ENCODE results near the gene GLB1L3.

The GLB1L3 gene

GRCh38 chr11:134266841-134267251 lies 9.3 kb upstream of the GLB1L3 start:
- Histone ChIP-seq H3K9me3 (replicated peaks; ENCODE audit: low read length) (no peaks in the 10 kb centered on the region), H3K9ac (ENCODE audit: low read depth, low read length) (no peak overlapping the region), H3K4me2 (ENCODE audit: low read length) (no peak overlapping the region), H3K4me1 (ENCODE audit: control insufficient read depth, insufficient read depth, low read length) (peaks cover 10% of the 10 kb centered on the region), H3K27me3 (ENCODE audit: control insufficient read depth, insufficient read depth, low read length) (peaks cover 16% of the 10 kb centered on the region), H3K4me3 (ENCODE audit: low read length) (no peak overlapping the region), H3K36me3 (ENCODE audit: insufficient read depth, low read length) (peaks cover 17% of the 10 kb centered on the region)

- H3K4me3 ChIP-seq (ENCODE audit: low read length) = no peak overlapping the region
- no peak overlapping the region for H3K4me2 ChIP-seq (ENCODE audit: low read length)
- peaks cover 21% of the 10 kb centered on the region for H3K27me3 ChIP-seq (ENCODE audit: control insufficient read depth, insufficient read depth, low read length)
- H3K36me3 ChIP-seq (ENCODE audit: insufficient read depth, low read length) = peaks cover 12% of the 10 kb centered on the region
- H3K9me3 ChIP-seq (replicated peaks; ENCODE audit: low read length) = no peaks in the 10 kb centered on the region
- H3K4me1 ChIP-seq (ENCODE audit: control insufficient read depth, insufficient read depth, low read length) = peaks cover 10% of the 10 kb centered on the region
- no peak overlapping the region for H3K9ac ChIP-seq (ENCODE audit: low read depth, low read length)
Measured at GRCh38 chr11:134267461-134267860, 8.7 kb upstream of the GLB1L3 start.

- H3K4me3 ChIP-seq (ENCODE audit: low read length) = no peak overlapping the region
- H3K27me3 ChIP-seq (ENCODE audit: control insufficient read depth, insufficient read depth, low read length) = peaks cover 25% of the 10 kb centered on the region
- H3K9me3 ChIP-seq (replicated peaks; ENCODE audit: low read length) = no peaks in the 10 kb centered on the region
- H3K9ac ChIP-seq (ENCODE audit: low read depth, low read length) = no peak overlapping the region
- H3K4me1 ChIP-seq (ENCODE audit: control insufficient read depth, insufficient read depth, low read length) = peaks cover 10% of the 10 kb centered on the region
- no peak overlapping the region for H3K4me2 ChIP-seq (ENCODE audit: low read length)
- H3K36me3 ChIP-seq (ENCODE audit: insufficient read depth, low read length) = peaks cover 8% of the 10 kb centered on the region
Measured at GRCh38 chr11:134267966-134268365, 8.2 kb upstream of the GLB1L3 start.

- H3K4me3 ChIP-seq (ENCODE audit: low read length) = no peak overlapping the region
- no peaks in the 10 kb centered on the region for H3K36me3 ChIP-seq (ENCODE audit: insufficient read depth, low read length)
- no peak overlapping the region for H3K4me2 ChIP-seq (ENCODE audit: low read length)
- H3K9ac ChIP-seq (ENCODE audit: low read depth, low read length) = no peak overlapping the region
- H3K4me1 ChIP-seq (ENCODE audit: control insufficient read depth, insufficient read depth, low read length) = peaks cover 10% of the 10 kb centered on the region
- H3K27me3 ChIP-seq (ENCODE audit: control insufficient read depth, insufficient read depth, low read length) = peaks cover 47% of the 10 kb centered on the region
- H3K9me3 ChIP-seq (replicated peaks; ENCODE audit: low read length) = no peaks in the 10 kb centered on the region
Measured at GRCh38 chr11:134270250-134270714, 5.9 kb upstream of the GLB1L3 start.

GRCh38 chr11:134271978-134272377 lies 4.2 kb upstream of the GLB1L3 start:
- Histone ChIP-seq H3K27me3 (ENCODE audit: control insufficient read depth, insufficient read depth, low read length) (peaks cover 64% of the 10 kb centered on the region), H3K36me3 (ENCODE audit: insufficient read depth, low read length) (no peaks in the 10 kb centered on the region)

GRCh38 chr11:134272381-134273316 lies 3.5 kb upstream of the GLB1L3 start:
- Histone ChIP-seq H3K9me3 (replicated peaks; ENCODE audit: low read length) (no peaks in the 10 kb centered on the region), H3K27me3 (ENCODE audit: control insufficient read depth, insufficient read depth, low read length) (peaks cover 71% of the 10 kb centered on the region)

More at GRCh38 chr11:134271978-134272377, 4.2 kb upstream of the GLB1L3 start:
- Histone ChIP-seq H3K4me1 (ENCODE audit: control insufficient read depth, insufficient read depth, low read length) (peaks cover 13% of the 10 kb centered on the region), H3K9me3 (replicated peaks; ENCODE audit: low read length) (no peaks in the 10 kb centered on the region), H3K9ac (ENCODE audit: low read depth, low read length) (no peak overlapping the region), H3K4me3 (ENCODE audit: low read length) (no peak overlapping the region), H3K4me2 (ENCODE audit: low read length) (no peak overlapping the region)

GRCh38 chr11:134273317-134273712 lies 2.9 kb upstream of the GLB1L3 start:
- no peak overlapping the region for H3K9ac ChIP-seq (ENCODE audit: low read depth, low read length)
- no peak overlapping the region for H3K4me2 ChIP-seq (ENCODE audit: low read length)
- peaks cover 11% of the 10 kb centered on the region for H3K4me1 ChIP-seq (ENCODE audit: control insufficient read depth, insufficient read depth, low read length)
- H3K27me3 ChIP-seq (ENCODE audit: control insufficient read depth, insufficient read depth, low read length) = peaks cover 77% of the 10 kb centered on the region
- H3K4me3 ChIP-seq (ENCODE audit: low read length) = no peak overlapping the region
- H3K36me3 ChIP-seq (ENCODE audit: insufficient read depth, low read length) = no peaks in the 10 kb centered on the region
- H3K9me3 ChIP-seq (replicated peaks; ENCODE audit: low read length) = no peaks in the 10 kb centered on the region

More at GRCh38 chr11:134272381-134273316, 3.5 kb upstream of the GLB1L3 start:
- Histone ChIP-seq H3K36me3 (ENCODE audit: insufficient read depth, low read length) (no peaks in the 10 kb centered on the region), H3K9ac (ENCODE audit: low read depth, low read length) (no peak overlapping the region), H3K4me3 (ENCODE audit: low read length) (no peak overlapping the region), H3K4me1 (ENCODE audit: control insufficient read depth, insufficient read depth, low read length) (peaks cover 11% of the 10 kb centered on the region), H3K4me2 (ENCODE audit: low read length) (no peak overlapping the region)

GRCh38 chr11:134275188-134275533 lies 1.0 kb upstream of the GLB1L3 start:
- Histone ChIP-seq H3K9ac (ENCODE audit: low read depth, low read length) (no peak overlapping the region), H3K9me3 (replicated peaks; ENCODE audit: low read length) (no peaks in the 10 kb centered on the region), H3K36me3 (ENCODE audit: insufficient read depth, low read length) (no peaks in the 10 kb centered on the region), H3K4me2 (ENCODE audit: low read length) (no peak overlapping the region), H3K4me1 (ENCODE audit: control insufficient read depth, insufficient read depth, low read length) (peaks cover 11% of the 10 kb centered on the region), H3K4me3 (ENCODE audit: low read length) (no peak overlapping the region), H3K27me3 (ENCODE audit: control insufficient read depth, insufficient read depth, low read length) (peaks cover 85% of the 10 kb centered on the region)

- peak overlapping the region; percentile 69 for H3K4me2 ChIP-seq (ENCODE audit: low read length)
- peaks cover 74% of the 10 kb centered on the region for H3K27me3 ChIP-seq (ENCODE audit: control insufficient read depth, insufficient read depth, low read length)
- peak overlapping the region; percentile 57 for H3K4me3 ChIP-seq (ENCODE audit: low read length)
- no peak overlapping the region for H3K9ac ChIP-seq (ENCODE audit: low read depth, low read length)
- H3K9me3 ChIP-seq (replicated peaks; ENCODE audit: low read length) = no peaks in the 10 kb centered on the region
- no peaks in the 10 kb centered on the region for H3K36me3 ChIP-seq (ENCODE audit: insufficient read depth, low read length)
- H3K4me1 ChIP-seq (ENCODE audit: control insufficient read depth, insufficient read depth, low read length) = peaks cover 11% of the 10 kb centered on the region
Measured at GRCh38 chr11:134276396-134277182, 410 bp downstream of the GLB1L3 start.

GRCh38 chr11:134277183-134278001 lies 1.2 kb downstream of the GLB1L3 start:
- no peaks in the 10 kb centered on the region for H3K36me3 ChIP-seq (ENCODE audit: insufficient read depth, low read length)
- H3K9me3 ChIP-seq (replicated peaks; ENCODE audit: low read length) = no peaks in the 10 kb centered on the region
- peaks cover 11% of the 10 kb centered on the region for H3K4me1 ChIP-seq (ENCODE audit: control insufficient read depth, insufficient read depth, low read length)
- H3K9ac ChIP-seq (ENCODE audit: low read depth, low read length) = no peak overlapping the region
- peak overlapping the region; percentile 69 for H3K4me2 ChIP-seq (ENCODE audit: low read length)
- no peak overlapping the region for H3K4me3 ChIP-seq (ENCODE audit: low read length)
- H3K27me3 ChIP-seq (ENCODE audit: control insufficient read depth, insufficient read depth, low read length) = peaks cover 68% of the 10 kb centered on the region

GRCh38 chr11:134278356-134278755 lies 2.2 kb downstream of the GLB1L3 start:
- H3K27me3 ChIP-seq (ENCODE audit: control insufficient read depth, insufficient read depth, low read length) = peaks cover 60% of the 10 kb centered on the region
- no peak overlapping the region for H3K4me2 ChIP-seq (ENCODE audit: low read length)
- H3K4me1 ChIP-seq (ENCODE audit: control insufficient read depth, insufficient read depth, low read length) = peaks cover 11% of the 10 kb centered on the region
- no peaks in the 10 kb centered on the region for H3K36me3 ChIP-seq (ENCODE audit: insufficient read depth, low read length)
- H3K9me3 ChIP-seq (replicated peaks; ENCODE audit: low read length) = no peaks in the 10 kb centered on the region
- no peak overlapping the region for H3K4me3 ChIP-seq (ENCODE audit: low read length)
- no peak overlapping the region for H3K9ac ChIP-seq (ENCODE audit: low read depth, low read length)
